Measurements from ENCODE around the gene KIF3B.
"Not testable (repeated sequence)": the region's sequence is repeated elsewhere in the genome, so short reads cannot be mapped to it uniquely, and the experiment has no call there.

The KIF3B gene

DNA sequence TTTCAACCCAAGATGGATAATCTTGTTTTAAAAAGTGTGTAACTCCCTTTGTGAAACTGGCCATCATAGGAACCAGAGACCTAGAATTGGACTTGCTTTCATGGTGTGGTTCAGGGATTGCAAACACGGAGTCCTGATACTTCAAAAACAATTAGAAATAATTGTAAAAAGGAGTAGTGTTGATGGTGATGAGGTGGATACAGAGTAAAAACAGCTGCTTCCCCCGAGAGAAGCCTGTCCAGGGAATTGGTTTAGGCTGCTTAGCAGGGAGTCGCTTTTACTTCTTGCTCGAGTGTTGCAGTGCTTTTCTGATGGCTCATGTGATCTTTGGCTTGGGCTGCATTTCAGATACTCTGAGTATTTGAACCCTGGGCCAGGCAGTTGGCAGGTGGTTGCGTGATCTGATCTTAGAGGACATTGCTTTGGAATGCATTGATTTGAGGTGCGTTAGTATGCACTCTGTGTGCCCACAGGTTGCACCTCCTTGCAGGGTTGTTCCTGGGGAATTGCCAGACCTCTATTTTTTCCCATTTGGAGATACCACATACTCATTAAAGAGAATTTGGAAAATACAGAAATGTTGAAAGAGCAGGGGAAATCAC lies 19.5 kb downstream of the KIF3B start:
- DNase-seq: no peak

DNA sequence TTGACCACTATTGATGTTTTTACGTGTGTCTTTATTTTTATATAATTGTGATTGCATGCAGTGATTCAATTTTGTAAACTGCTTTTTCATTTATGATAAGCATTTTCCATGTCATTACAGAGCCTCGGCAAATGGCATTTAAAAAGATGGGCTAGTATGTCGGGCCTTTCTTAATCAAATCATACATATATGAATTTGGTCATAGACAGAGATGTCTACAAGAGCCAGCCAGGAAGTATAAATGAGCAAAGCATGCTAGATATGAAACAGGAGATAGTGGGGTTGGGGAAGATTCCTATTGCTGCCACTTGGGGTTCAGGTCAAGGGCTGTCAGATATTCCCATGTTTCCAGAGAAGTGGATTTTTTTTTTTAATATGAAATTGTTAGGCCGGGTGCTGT lies 20.0 kb downstream of the KIF3B start:
- no peak for DNase-seq

DNA sequence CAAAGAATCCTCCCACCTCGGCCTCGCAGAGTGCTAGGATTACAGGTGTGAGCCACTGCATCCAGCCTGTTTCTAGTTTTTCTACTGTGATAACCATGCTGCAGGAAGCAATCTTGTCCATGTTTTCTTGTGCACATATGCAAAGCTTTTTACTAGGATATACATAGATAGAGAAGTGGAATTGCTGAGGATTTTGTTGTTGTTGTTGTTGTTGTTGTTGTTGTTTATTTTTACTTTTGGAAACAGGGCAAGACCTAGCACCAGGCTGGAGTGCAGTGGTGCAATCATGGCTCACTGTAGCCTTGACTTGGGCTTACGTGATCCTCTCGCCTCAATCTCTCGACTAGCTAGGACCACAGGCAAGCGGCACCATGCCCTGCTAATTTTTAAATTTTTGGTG lies 23.2 kb downstream of the KIF3B start:
- no peak for DNase-seq

DNA sequence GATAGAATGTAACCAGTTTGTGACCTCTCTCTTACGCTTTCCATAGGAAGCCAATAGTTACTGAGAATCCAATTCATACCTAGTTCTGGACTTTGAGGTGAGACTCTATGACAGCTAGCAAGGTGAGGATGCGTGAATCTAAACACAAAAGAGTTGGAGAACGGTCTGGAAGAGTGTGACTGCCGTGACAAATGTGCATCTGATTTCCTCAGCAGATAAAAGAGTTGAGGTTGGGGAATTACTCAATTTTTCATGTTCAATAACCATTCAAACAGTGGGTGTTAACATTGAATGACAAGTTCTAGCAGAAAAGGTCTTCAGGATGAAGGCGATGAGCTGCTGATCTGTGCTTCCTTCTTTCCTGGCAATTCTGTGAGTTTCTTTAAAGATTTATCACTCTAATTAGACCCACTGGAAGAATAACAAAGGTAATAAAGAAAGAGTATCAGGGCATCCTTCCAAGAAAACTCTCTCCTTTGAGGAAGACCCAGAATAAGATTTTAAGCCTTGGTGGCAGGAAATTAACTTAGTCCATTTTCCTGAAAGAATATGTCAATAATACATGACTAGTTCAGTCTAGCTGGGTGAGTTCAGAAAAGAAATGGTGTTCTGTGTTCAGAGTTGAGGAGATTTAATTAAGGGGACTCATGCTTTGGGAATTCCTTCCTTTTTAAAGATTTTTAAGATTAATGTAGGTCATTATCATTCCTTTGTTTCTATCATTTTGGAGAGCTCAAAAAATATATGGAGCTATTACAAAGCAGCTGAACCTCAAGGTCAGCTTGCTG lies 24.5 kb downstream of the KIF3B start:
- DNase-seq: no peak

DNA sequence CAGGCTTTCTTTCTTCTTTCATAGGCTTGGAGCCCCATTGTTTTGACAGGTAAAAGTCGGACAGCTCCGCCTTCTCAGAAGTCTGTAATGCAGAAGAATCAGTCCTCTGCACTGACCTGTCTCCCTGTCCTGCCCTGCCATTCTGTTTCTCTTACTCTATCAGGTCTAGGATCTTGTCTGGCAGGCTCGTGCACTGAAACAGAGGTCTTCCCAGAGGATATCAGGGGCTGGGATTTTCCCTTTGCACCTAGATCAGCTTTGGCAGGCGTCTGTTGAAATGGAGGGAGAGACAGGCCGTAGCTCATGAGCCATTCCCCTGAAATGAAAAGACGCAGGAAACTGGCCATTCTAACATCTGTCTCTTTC lies 25.0 kb downstream of the KIF3B start:
- no peak for DNase-seq

DNA sequence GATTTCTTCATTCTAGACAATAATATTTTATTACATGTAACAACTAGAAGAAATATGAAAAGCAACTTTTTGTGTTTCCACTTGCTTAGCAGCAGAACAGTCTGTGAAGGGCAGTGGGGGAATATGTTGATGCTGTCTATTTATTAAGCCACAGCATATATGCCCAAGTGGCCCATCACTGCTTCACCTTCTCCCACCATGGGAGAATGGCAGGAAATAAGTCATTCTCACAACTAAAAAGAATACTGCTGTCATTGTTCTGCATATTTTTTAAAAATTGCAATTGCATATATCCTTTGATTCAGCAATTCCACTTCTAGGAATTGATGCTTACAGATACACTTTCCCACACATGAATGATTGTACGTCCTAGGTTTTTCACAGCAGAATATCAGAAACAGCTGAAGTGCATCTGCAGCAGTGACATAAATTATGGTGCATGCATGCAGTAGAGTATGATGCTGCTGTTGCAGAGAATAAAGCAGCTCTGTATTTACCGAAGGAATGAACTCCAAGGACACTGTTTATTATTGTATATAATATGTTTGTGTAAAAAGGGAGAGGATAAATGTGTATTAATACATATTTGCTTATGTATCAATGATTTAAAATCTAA lies 26.8 kb downstream of the KIF3B start:
- DNase-seq: no peak

DNA sequence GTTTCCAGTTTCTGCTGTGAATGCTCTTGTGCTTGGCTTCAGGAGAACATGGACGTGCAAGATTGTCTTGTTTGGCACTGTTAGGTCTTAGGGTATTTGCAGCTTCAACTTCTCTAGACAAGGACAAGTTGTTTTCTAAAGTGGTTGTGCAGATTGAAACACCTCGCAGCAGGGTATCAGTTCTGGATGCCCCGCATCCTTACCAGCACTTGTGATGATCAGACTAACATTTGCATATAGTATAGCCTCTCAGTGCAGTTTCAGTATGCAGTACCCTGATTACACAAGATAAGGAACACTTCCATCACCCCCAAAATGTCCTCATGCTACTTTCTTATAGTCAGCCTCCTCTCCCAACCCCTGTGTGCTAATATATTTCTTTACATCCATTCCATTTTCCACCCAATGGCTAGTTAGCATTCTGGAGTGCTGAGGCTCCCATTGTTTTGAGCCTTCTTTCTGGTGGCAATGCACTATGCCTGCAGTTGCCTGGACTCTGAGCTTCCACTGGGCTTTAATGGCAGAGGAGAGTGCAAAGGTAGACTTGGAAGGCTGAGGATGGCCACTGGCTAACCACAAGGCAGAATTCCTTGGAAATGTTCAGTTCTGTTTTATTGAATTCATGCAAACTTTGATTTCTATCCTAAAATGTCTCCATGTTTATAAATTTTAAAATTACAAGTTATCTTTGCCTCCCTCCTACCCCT lies 35.4 kb downstream of the KIF3B start:
- no peak for DNase-seq

DNA sequence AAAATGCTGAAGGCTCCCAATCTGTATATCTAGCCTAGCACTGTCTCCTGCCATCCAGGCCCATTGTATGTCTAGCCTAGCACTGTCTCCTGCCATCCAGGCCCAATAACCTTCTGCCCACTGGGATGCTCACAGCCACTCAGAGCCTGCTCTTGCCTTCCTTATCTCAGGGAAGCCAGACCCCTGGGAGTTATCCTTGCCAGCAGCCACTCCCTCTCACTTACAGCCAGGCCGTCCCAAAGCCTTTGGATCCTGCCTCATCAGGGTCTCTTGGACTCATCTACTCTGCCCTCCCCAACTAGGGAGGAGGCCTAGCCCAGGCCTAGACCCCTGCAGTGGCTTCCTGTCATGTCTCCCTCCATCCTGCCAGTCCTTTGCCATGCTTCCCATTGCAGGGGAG lies 37.3 kb downstream of the KIF3B start:
- DNase-seq: no peak

DNA sequence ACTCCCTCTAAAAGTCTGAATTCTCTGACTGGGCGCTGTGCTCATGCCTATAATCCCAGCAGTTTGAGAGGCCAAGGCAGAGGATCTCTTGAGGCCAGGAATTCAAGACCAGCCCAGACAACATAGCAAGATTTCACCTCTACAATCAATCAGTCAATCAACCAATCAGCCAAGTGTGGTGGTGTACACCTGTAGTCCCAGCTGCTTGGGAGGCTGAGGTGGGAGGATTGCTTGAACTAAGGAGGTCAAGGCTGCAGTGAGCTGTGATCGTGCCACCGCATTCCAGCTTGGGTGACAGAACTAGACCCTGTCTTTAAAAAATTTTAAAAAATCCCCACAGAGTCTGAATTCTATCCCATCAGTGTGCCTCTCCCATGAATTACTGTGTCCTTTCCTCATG lies 37.9 kb downstream of the KIF3B start:
- DNase-seq: no peak

DNA sequence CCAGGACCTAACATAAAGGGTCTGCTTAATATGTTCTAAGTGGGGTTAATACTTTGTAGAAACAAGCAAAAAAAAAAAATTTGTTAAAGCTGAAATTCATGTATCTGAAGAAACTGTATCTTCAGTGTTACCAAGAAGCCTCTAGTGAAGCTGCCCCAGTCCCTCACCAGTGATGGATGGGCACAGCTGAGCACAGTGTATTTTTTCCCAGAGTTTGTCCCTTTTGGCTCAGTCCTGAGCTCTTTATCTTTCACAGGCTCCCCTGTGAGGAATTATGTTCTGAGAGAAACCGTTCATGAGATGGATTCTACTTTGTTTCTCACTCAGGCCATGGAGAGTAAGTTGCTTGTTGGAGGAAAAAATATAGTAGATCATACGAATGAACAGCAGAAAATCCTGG lies 38.4 kb downstream of the KIF3B start:
- no peak for DNase-seq

DNA sequence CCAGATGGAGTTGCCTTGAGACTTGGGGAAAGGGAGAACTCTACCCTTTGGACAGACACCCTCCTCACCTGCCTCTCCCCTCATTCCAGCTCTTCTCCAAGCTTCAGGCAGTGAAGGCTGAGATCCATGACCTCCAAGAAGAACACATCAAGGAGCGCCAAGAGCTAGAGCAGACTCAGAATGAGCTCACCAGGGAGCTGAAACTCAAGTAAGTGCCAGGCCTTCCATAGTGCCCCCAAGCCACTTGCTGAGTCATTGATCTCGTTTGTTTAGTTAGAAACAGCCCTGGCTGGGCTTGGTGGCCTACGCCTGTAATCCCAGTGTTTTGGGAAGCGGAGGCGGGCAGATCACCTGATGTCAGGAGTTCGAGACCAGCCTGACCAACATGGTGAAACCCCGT lies 39.2 kb downstream of the KIF3B start:
- DNase-seq: no peak

DNA sequence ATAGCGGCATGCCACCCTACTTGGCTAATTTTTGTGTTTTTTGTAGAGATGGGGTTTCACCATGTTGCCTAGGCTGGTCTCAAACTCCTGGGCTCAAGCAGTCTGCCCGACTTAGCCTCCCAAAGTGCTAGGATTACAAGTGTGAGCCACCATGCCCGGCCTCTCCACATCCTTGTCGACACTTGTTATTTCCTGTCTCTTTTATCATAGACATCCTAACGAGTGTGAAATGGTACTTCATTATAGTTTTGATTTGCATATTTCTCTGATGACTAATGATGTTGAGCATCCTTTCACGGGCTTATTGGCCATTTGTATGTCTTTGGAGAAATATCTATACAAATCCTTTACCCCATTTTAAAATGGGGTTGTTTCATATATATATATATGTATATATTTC lies 41.6 kb downstream of the KIF3B start:
- peak in 1 of 5 donors; percentile 30 for DNase-seq

DNA sequence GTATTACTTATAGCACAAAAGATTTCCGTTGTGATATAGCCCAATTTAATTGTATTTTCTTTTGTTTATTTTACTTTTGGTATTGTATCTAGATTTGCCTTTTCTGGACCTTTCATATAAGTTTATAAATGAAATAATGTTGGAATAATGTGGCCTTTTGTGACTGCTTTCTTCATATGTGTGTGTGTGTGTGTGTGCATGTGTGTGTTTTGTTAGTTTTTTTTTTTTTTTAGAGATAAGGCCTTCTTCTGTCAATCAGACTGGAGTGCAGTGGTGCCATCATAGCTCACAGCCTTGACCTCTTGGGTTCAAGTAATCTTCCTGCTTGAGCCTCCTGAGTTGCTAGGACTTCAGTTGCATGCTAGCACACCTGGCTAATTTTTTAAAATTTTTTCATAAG lies 42.9 kb downstream of the KIF3B start:
- no peak for DNase-seq

DNA sequence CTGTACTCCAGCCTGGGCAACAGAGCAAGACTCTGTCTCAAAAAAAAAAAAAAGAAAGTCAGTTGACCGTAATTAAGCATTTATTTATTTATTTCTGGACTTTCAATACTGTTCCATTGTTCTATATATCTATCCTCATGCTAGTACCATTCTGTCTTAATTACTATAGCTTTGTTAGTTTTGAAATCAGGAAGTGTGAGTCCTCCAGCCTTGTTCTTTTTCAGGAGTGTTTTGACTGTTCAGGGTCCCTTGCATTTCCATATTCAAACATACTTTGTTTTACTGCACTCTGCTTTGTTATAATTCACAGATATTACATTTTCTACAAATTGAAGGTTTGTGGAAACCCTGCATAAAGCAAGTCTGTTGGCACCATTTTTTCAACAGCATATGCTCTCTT lies 43.9 kb downstream of the KIF3B start:
- no peak for DNase-seq

DNA sequence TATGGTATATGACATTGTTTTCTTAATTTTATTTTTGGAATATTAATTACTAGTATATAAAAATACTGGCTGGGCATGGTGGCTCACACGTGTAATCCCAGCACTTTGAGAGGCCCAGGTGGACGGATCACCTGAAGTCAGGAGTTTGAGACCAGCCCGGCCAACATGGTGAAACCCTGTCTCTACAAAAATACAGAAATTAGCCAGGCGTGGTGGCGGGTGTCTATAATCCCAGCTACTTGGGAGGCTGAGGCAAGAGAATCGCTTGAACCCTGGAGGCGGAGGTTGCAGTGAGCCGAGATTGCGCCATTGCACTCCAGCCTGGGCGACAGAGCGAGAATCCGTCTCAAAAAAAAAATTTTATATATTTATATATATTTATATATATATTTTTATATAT lies 44.8 kb downstream of the KIF3B start:
- not testable (repeated sequence) for DNase-seq

DNA sequence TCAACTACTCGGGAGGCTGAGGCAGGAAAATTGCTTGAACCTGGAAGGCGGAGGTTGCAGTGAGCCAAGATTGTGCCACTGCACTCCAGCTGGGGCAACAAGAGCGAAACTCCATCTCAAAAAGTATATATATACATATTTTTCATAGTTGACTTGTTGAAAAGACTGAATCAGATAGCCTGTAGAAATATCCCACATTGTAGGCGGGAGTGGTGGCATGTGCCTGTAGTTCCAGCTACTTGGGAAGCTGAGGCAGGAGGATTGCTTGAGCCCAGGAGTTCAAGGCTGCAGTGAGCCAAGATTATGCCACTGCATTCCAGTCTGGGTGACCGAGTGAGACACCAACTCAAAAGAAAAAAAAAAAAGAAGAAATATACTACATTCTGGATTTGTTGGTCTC lies 46.3 kb downstream of the KIF3B start:
- not testable (repeated sequence) for DNase-seq

DNA sequence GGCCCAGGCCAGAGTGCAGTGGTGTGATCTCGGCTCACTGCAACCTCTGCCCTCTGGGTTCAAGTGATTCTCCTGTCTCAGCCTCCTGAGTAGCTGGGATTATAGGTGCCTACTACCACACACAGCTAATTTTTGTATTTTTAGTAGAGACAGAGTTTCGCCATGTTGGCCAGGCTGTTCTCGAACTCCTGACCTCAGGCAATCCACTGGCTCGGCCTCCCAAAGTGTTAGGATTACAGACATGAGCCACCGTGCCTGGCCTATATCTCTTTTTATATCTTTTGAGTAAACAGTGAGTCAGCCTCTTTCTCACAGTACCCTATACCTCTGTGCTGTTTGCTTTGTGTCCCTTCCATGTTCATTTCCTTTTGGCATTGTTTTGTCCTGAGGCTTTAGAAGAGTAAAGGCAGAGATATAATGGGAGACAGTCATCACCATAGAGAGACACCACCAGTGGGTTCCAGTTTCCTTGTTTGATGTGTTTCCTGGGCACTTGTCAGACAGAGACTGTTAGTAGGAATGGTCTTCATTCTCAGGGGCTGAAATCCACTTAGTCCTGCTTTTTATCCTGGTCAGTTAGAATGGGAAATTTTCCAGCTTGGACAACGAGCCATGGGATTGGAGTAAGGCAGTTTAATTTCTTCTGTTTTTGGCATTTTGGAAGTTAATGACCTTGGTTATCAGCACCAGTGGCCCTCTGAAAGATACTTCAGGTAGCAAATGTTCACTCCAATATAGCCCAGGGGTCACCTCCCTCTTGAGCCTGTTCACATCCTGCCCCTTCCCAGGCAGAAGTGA lies 48.5 kb downstream of the KIF3B start:
- no peak for DNase-seq

DNA sequence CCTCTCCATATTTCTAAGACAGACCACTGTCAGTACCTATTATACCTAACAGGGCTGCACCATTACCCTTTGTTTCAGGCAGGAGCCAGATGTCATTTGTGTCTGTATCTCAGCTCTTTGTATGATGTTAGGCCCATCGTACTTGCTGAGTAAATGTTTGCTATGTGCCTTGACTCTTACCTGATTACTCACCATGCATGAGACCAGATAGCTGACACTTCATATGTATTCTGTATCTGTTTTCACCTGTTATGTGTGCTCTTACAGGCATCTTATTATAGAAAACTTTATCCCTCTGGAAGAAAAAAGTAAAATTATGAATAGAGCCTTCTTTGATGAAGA lies 49.0 kb downstream of the KIF3B start:
- DNase-seq: no peak

DNA sequence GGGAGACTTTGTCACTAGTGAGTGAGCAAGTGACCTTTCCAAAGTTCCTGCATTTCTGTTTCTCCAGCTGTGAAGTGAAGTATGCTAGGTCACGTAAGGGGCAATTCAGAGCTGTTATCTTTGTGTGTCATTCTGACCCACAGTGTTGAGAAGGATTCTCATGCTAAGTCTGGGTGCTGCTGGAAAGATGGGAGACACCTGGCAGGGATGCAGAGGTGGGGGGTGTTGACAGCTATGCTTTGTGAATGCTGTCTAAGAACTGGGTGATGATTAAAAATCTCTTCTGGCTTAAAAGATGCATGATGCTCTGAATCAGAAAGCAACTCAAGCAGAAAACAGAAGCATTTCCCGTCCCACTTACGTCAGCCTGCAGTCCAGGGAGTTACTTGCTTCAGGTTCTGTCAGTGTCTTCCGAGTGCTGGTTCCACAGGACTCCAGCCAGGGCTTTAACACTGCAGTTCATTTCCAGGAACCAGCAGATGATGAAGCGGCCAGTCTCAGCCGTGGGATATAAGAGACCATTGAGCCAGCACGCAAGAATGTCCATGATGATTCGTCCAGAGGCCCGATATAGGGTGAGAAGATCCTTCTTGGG lies 49.7 kb downstream of the KIF3B start:
- DNase-seq: no peak

DNA sequence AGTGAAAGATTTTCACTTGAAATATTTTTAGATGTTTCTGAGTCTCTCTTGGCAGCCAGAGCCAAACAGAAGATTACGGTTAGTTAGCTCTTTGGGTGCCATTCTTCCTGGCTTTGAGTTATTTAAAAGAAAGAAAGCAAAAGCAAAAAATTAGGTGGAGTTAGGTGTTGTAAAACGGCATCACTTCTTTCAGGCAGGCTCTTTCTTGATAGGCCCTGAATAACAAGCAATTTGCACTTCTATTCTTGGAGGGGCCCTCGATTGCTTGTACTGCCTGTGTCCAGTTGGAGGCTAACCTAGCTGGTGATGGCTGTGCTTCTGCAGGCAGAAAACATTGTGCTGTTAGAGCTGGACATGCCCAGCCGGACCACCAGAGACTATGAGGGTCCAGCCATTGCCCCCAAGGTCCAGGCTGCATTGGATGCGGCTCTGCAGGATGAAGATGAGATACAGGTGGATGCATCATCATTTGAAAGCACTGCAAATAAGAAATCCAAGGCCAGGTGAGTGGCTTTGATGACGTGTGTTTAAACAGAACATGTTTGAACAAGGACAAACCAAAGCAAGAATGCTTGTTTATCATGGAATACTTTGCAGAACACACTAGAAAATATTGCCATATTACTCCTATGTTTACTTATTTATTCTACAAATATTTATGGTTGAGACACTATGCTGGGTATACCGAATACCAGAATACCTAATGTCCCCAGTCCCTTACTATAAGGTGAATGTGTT lies 52.5 kb downstream of the KIF3B start:
- DNase-seq: no peak

DNA sequence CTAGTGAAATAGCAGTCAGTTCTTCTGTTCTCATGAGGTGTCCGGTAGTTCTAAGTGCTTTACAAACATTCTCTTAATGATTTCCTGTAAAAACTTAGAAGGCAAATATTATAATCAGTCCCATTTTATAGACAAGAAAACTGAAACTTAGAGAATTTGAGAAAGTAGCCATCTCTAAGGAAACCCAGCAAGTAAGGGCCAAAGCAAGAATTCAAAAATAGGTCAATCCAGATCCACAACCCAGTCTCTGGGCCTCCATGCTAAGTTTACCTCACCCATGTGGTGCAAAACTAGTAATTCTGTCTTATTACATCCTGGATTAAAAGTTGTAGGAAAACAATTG lies 53.1 kb downstream of the KIF3B start:
- no peak for DNase-seq

DNA sequence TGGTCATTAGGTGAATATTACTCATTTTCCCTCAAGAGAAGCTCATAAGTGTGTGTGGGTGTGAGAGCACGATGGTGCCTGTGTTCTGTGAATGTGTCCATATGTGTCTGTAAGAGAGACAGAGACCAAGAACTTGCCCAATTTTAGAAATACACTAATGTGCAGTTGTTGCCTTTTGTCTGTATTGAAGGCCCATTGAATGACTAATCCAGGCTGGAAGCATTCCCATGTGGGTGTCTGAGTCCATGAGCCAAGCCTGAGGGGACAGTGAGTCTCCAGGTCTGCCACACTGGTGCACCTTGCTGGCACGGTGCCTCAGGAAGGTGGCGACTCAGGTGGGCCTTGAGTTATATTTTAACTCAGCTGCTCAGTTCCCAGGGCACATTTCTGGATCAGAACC lies 55.2 kb downstream of the KIF3B start:
- DNase-seq: no peak

Data from T-helper 1 cell (primary cell).